CD4-positive, alpha-beta T cell treated with Interleukin-21 for 1 hour (primary cell): ENCODE data around the gene MDFIC.
A peak's percentile ranks its signal among the peaks of the same experiment; 100 is the strongest.

ENCODE experiments used
- DNase-seq: peaks from one replicate; pipeline ENCODE4 v3.0.0-alpha.2; 2020

The MDFIC gene

GRCh38 chr7:114957444-114957843, 35.5 kb downstream of the MDFIC start:
- DNase-seq: no peak

- no peak for DNase-seq
Measured at GRCh38 chr7:114959931-114960330, 38.0 kb downstream of the MDFIC start.

GRCh38 chr7:114962441-114962840, 40.5 kb downstream of the MDFIC start:
- DNase-seq: no peak

- DNase-seq: no peak
Measured at GRCh38 chr7:114966156-114966555, 44.3 kb downstream of the MDFIC start.

- no peak for DNase-seq
Measured at GRCh38 chr7:114969096-114969495, 47.2 kb downstream of the MDFIC start.

- peak; percentile 40 for DNase-seq
Measured at GRCh38 chr7:114970308-114970707, 48.4 kb downstream of the MDFIC start.

- DNase-seq: no peak
Measured at GRCh38 chr7:114970732-114971131, 48.8 kb downstream of the MDFIC start.

DNA sequence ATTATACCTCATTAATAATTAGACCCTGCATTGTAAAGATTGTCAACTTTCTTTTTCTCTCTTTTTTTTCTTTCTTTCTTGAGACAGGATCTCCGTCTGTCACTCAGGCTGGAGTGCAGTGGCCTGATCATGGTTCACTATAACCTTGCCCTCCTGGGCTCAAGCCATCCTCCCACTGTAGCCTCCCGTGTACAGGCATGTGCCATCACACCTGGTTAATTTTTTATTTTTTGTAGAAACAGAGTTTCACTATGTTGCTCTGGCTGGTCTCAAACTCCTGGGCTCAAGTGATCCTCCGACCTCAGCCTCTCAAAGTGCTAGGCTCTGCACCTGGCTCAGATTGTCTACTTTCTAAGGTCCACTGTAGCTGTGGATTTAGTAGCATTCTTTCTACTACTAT, 50.7 kb downstream of the MDFIC start:
- DNase-seq: no peak

DNA sequence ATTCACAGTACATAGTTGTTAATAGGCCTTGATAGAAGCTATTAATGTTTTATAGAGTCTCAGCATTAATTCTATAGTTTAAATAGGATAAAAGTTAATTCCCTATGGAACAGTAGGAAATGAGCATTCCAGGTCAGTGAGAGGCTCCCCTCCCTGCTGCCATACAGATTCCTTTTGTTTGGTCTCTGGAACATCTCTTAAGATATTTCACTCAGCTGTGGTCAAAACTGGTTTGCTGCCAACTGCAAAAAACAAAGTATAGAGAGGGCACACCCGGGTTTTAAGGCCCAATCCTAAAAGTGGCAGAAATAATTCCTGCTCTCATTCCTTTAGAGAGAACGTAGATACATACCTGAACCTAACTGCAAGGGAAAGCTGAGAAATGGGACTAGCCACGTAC, 51.3 kb downstream of the MDFIC start:
- no peak for DNase-seq

DNA sequence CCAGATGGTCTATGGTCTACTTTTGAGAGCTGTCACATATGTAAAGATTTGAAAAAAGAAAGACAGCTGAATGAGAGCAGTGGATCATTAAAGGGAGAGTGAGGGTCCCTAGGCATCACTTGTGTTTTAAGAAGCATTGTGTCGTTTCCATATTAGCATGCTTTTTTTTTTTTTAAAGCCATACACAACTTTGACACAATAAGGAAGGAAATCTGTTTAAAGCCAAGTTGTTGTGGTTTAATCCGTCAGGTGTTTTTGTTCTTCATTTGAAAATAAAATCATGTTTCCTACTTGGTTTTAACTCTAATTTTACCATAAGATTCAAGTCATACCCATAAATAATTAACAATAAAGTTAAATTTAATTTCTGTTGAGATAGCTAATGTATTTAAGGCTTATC, 53.5 kb downstream of the MDFIC start:
- DNase-seq: no peak

DNA sequence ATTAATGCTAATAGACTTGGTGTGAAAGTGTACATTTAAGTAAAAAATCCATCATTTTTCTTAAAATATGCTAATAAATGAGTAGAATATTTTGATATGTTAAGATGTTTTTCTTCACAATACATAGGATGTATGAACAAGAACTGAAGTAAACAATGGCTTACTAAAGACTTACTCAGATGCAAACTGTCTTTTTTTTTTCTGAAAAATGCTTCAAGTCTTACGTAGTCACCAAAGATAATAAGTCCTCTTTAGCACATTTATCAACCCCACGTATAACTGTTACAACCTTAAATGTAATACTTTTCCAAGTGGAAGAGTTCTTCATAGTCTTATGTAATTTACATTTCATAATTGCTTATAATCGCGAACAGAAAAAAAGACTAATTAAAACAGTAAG, 54.8 kb downstream of the MDFIC start:
- no peak for DNase-seq

- DNase-seq: no peak
Measured at GRCh38 chr7:114977277-114977676, 55.4 kb downstream of the MDFIC start.

DNA sequence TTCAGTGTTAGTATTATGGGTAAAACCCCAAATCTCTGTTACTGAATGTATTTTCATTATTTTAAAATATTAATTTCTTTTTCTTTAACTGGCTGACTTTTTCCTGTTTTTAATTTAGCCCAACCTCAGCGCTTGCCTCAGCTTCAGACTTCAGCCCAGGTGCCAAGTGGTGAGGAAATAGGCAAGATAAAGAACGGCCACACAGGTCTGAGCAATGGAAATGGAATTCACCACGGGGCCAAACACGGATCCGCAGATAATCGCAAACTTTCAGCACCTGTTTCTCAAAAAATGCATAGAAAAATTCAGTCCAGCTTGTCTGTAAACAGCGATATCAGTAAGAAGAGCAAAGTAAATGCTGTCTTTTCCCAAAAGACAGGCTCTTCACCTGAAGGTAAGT, 57.5 kb downstream of the MDFIC start:
- no peak for DNase-seq

- DNase-seq: no peak
Measured at GRCh38 chr7:114979803-114980507, 58.1 kb downstream of the MDFIC start.

DNA sequence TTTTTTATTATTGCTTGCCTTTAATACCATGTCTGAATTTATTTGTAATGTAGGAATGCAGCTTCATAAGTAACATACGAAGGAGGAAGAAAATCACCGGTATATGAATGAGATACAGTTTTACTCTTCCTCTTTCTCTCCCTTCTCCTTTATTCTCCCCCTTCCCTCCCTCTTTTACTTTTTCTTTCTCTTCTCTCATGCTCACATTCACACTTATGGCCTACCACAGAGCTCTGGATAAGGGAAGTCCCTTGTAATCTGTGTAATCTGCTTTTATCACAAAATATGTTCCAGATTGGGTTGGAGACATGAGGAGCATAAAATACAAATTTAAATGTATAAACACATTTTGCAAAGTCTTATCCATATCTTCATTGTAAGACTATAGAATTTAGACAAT, 59.4 kb downstream of the MDFIC start:
- no peak for DNase-seq

DNA sequence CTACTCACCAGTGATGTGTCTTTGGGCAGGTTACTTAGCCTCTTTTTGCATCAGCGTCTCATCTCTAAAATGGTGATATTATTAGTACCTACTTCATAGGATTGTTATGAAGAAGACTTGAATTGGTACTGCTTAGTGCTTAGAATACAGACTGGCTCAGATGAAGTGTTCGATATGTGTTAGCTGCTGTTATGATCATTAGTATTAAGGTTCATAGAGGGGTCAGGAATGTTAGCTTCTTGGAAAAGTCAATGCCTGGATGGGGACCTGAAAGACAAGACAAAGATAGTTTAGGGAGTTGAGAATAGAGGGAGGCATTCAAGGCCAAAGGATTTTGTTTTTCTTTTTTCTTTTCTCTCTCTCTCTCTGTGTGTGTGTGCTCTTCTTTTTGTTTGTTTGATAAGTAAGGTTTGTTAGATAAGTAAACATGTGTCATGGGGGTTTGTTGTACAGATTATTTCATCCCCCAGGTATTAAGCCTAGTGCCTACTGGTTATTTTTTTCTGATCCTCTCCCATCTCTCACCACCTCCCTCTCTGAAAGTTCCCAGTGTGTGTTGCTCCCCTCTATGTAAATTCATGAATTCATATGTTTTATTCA, 63.3 kb downstream of the MDFIC start:
- DNase-seq: no peak

DNA sequence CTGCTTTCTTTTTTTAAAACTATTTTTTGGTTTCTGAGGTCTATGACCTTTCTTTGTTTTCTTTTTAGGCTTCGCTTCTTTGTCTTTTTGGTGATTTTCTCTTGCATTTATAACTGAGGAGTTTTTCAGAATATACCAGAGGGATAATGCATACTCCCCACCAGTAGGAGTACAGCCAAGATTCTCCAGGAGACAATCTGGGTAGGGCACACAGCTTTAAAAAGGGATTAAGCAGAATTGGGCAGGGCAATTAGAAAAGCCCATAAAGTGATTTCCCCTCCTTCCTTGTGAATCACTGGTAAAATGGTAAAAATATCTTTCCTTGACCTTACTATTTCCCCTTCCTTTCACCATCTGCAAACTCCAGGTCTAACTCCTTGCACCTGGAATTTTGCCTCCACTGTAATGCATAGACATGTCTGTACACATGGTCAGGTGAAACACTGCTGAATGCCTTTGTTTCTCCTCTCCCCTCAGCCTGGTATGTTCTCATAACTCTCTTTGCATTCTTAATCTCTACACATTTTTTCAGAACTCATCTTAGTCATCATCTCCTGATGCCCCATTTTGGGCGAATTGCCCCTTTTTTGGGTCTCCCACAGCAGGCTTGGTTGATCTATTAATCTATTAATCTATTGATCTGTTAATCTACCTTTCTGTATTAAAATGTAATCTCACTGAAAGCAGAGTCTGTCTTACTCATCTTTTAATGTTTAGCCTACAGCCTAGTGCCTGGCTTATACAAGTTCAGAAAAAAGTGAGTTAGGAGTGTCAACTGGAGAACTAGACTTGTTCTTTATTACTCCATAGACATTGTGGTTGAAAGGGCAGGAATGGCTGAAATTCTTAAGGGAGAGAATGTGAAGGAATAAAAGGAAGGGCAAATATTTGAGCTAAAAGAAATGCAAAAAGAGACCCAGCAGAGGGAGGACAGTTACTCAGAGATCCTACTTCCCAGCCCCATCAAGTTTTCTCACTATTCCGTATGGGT, 64.6 kb downstream of the MDFIC start:
- no peak for DNase-seq

- no peak for DNase-seq
Measured at GRCh38 chr7:114988026-114988425, 66.1 kb downstream of the MDFIC start.

DNA sequence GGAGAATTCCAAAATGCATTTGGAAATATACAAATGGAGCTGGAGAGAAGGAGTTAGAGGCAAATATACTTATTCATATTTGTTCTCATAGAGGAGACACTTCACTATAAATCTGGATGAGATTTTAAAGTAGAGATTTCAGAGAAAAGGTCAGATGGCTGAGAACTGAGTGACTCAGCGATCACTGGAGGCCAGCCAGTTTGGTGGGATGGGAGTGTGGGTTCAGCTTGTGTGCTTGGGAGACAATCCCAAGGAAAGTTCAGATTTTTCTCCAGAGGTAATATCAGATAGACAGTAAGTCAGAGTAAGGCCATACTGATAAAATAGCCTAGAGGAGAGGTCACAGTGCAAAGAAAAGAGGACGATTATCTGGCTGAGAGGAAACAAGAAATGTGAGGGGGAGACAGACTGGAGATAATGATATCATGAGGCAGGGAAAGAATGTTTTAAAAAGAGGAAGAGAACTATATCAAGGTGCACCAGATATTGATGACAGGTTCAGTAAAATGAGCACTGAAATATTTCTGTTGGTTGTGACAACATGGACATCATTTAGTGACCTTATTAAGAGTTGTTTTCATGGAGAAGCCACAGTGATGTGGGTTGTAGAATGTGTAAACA, 67.0 kb downstream of the MDFIC start:
- DNase-seq: no peak

DNA sequence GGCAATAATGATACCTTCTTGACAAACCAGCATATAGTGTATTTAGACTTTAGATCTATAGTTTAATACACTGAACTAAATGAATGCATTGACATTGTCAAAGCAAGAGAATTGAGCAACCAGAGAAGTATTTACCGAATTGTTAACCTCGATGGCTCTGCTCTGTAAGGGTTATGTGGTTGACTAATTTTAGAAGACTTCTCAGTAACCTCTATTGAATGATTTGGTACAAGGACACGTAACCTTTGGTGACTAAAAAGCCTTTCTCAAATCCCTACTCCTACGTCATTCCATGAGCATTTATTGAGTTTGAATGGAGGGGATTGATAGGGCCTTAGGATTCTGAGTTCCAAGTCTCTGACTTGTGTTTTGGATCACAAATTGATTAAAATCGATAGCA, 67.6 kb downstream of the MDFIC start:
- DNase-seq: no peak

GRCh38 chr7:114997487-114998404, 75.9 kb downstream of the MDFIC start:
- no peak for DNase-seq

GRCh38 chr7:115004121-115004520, 82.2 kb downstream of the MDFIC start:
- DNase-seq: no peak
